ENCODE results near the gene ASAP3. TPM values are rescaled to one million over a fixed set of nuclear protein-coding genes. Genes with fewer than 3 reads are reported as not detected.
"Not testable (repeated sequence)": the region's sequence is repeated elsewhere in the genome, so short reads cannot be mapped to it uniquely, and the experiment has no call there.

The ASAP3 gene
- total RNA-seq, 1 donor from 2014 or later, result 96.6 TPM

DNA sequence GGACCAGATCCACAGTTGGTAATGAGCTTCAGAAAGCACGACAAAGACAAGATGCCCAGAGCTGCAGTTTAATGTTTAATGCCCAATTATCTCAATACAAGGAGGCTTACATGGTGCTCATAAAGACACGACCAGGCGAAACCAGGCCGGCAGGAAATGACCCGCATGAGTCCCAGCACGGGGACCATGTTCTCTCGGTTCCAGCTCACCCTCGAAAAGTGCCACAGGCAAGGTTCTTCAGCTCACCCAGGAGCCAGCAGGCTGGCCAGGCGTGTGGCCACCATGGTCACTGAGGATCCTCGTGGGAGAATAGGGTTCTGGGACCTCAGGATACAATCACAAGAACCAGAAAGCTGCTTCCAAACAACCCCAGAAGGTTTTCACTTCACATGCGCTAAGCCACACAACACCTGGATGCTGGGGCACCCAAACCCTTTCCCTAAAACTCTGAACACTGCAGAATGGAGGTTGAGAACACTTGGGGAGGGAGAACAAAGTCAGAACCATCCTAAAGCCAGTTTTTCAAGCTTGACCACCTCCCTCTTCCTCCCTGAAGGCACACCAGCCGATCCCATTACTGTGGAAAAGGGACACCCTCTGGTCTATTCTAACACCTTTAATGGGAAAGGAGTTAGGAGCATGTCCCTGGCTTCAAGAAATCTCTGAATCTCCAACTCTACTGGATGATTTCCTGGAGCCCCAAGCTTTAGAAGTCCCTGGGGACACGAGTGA lies 22.6 kb upstream of the ASAP3 start:
- TF ChIP-seq, protein P1, sequence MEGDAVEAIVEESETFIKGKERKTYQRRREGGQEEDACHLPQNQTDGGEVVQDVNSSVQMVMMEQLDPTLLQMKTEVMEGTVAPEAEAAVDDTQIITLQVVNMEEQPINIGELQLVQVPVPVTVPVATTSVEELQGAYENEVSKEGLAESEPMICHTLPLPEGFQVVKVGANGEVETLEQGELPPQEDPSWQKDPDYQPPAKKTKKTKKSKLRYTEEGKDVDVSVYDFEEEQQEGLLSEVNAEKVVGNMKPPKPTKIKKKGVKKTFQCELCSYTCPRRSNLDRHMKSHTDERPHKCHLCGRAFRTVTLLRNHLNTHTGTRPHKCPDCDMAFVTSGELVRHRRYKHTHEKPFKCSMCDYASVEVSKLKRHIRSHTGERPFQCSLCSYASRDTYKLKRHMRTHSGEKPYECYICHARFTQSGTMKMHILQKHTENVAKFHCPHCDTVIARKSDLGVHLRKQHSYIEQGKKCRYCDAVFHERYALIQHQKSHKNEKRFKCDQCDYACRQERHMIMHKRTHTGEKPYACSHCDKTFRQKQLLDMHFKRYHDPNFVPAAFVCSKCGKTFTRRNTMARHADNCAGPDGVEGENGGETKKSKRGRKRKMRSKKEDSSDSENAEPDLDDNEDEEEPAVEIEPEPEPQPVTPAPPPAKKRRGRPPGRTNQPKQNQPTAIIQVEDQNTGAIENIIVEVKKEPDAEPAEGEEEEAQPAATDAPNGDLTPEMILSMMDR (IDR thresholded peaks at IDR 0.05; ENCODE audit: unreplicated experiment), result no peak
- Mint-ChIP-seq H3K27me3 (ENCODE audit: low read depth) (no peaks in the 10 kb centered on the region), H3K4me1 (no peaks in the 10 kb centered on the region), H3K9me3 (no peaks in the 10 kb centered on the region), H3K27ac (no peak overlapping the region), H3K4me3 (no peak overlapping the region), H3K36me3 (peaks cover 2% of the 10 kb centered on the region)
- DNase-seq (ENCODE audit: low spot score in 2 of 2, unreplicated experiment in 2 of 2), result no peak

DNA sequence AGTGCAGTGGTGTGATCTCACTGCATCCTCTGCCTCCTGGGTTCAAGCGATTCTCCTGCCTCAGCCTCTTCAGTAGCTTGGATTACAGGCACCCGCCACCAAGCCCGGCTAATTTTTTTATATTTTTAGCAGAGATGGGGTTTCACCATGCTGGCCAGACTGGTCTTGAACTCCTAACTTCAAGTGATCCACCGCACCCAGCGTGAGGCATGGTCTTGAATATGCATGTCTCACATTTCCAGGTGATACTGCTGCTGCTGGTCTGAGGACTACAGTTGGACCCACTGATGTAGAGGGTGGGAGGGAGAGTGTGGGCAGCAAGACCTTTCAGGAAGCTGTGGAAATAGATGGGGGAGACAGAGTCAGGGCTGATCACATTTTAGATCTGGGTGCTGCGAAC lies 21.9 kb upstream of the ASAP3 start:
- DNase-seq (ENCODE audit: low spot score in 2 of 2, unreplicated experiment in 2 of 2), result no peak
- Mint-ChIP-seq H3K27me3 (ENCODE audit: low read depth) (no peaks in the 10 kb centered on the region), H3K9me3 (no peaks in the 10 kb centered on the region), H3K4me3 (no peak overlapping the region), H3K4me1 (no peaks in the 10 kb centered on the region), H3K27ac (no peak overlapping the region), H3K36me3 (peaks cover 2% of the 10 kb centered on the region)
- TF ChIP-seq, protein P1 (IDR thresholded peaks at IDR 0.05; ENCODE audit: unreplicated experiment), result no peak

DNA sequence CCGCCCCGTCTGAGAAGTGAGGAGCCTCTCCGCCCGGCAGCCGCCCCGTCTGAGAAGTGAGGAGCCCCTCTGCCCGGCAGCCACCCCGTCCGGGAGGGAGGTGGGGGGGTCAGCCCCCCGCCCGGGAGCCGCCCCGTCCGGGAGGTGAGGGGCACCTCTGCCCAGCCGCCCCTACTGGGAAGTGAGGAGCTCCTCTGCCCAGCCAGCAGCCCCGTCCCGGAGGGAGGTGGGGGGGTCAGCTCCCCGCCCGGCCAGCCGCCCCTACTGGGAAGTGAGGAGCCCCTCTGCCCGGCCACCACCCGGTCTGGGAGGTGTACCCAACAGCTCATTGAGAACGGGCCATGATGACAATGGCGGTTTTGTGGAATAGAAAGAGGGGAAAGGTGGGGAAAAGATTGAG lies 20.2 kb upstream of the ASAP3 start:
- H3K27me3 Mint-ChIP-seq (ENCODE audit: low read depth); H3K4me3 Mint-ChIP-seq; H3K36me3 Mint-ChIP-seq; DNase-seq (ENCODE audit: low spot score in 2 of 2, unreplicated experiment in 2 of 2); H3K4me1 Mint-ChIP-seq; H3K27ac Mint-ChIP-seq; H3K9me3 Mint-ChIP-seq: not testable (repeated sequence)

DNA sequence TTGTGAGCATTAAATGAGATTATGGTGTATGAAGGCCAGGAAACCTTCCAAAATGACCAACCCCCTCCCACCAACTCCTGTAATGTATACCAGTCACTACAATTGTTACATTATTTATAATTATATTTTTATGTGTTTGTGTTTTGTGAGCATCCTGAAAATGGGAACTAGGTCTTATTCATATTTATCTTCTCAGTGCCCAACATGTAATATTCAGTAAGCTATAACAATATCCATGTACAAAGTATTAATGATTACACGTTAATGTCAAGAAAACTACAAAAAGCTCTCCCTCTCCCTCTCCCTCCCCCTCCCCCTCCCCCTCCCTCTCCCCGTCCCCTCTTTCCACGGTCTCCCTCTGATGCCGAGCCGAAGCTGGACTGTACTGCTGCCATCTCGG lies 19.0 kb upstream of the ASAP3 start:
- H3K27me3 Mint-ChIP-seq (ENCODE audit: low read depth), result no peaks in the 10 kb centered on the region
- H3K4me3 Mint-ChIP-seq, result no peak overlapping the region
- DNase-seq (ENCODE audit: low spot score in 2 of 2, unreplicated experiment in 2 of 2), result no peak
- TF ChIP-seq, protein P1 (IDR thresholded peaks at IDR 0.05; ENCODE audit: unreplicated experiment), result no peak
- H3K36me3 Mint-ChIP-seq, result no peaks in the 10 kb centered on the region
- no peaks in the 10 kb centered on the region for H3K9me3 Mint-ChIP-seq
- H3K4me1 Mint-ChIP-seq, result no peaks in the 10 kb centered on the region
- no peak overlapping the region for H3K27ac Mint-ChIP-seq

DNA sequence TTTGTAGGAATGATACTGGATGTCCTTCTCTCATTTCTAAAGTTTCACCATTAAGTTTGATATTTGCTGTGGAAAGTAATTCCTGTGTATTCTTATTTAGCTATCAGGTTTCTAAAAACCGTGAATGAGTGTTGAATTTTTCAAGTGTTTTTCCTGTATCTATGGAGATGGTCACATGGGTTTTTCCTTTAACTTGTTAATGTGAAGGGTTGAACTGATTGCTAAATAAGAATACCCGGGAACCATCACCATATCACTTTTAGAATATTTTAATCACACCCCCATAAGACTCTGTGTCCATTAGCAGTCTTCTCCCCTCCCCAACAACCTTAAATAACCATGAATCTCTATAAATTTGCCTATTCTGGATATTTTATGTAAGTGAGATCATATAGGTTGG lies 16.5 kb upstream of the ASAP3 start:
- H3K9me3 Mint-ChIP-seq, result no peaks in the 10 kb centered on the region

DNA sequence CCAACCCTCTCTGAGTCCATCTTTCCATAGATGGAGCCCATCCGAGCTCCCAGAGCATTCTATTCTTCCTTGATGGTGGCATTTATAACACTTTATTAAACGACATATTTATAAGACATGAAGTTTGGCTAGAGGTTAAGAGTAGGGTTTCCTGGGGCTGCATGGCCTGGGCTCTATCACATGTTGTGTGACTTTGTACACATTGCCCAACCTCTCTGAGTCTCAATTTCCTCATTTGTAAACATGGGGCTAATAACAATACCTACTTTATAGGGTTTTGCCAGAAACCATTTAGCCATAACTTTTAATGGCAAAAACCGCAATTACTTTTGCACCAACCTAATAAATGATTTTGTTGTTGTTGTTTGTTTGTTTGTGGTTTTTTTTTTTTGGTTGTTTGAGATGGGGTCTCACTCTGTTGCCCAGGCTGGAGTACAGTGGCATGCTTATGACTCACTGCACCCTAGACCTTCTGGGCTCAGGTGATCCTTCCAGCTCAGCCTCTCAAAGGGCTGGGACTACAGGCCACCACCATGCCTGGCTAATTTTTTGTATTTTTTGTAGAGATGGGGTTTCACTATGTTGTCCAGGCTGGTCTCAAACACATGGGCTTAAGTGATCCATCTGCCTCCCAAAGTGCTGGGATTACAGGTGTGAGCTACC lies 13.9 kb upstream of the ASAP3 start:
- Mint-ChIP-seq H3K9me3 (no peaks in the 10 kb centered on the region), H3K4me1 (no peaks in the 10 kb centered on the region)

More for the DNA sequence above, 16.5 kb upstream of the ASAP3 start:
- Mint-ChIP-seq H3K4me1 (no peaks in the 10 kb centered on the region), H3K36me3 (no peaks in the 10 kb centered on the region), H3K27me3 (ENCODE audit: low read depth) (no peaks in the 10 kb centered on the region), H3K4me3 (no peak overlapping the region), H3K27ac (no peak overlapping the region)
- TF ChIP-seq, protein P1 (IDR thresholded peaks at IDR 0.05; ENCODE audit: unreplicated experiment), result no peak
- no peak for DNase-seq (ENCODE audit: low spot score in 2 of 2, unreplicated experiment in 2 of 2)

More for the DNA sequence above, 13.9 kb upstream of the ASAP3 start:
- TF ChIP-seq, protein P1 (IDR thresholded peaks at IDR 0.05; ENCODE audit: unreplicated experiment), result no peak
- no peaks in the 10 kb centered on the region for H3K27me3 Mint-ChIP-seq (ENCODE audit: low read depth)
- no peaks in the 10 kb centered on the region for H3K36me3 Mint-ChIP-seq
- no peak overlapping the region for H3K27ac Mint-ChIP-seq
- no peak for DNase-seq (ENCODE audit: low spot score in 2 of 2, unreplicated experiment in 2 of 2)
- H3K4me3 Mint-ChIP-seq, result no peak overlapping the region
